ENCODE measurements around the gene SEPTIN8. TPM values are rescaled to one million over a fixed set of nuclear protein-coding genes. Genes with fewer than 3 reads are reported as not detected.

Gene SEPTIN8
- total and polyA plus RNA-seq, 10 of the 15 experiments (the other 5 are each of a cell fraction or from before 2014, with no cell fraction given): 6.1 to 96.1 (median 29.4) TPM

DNA sequence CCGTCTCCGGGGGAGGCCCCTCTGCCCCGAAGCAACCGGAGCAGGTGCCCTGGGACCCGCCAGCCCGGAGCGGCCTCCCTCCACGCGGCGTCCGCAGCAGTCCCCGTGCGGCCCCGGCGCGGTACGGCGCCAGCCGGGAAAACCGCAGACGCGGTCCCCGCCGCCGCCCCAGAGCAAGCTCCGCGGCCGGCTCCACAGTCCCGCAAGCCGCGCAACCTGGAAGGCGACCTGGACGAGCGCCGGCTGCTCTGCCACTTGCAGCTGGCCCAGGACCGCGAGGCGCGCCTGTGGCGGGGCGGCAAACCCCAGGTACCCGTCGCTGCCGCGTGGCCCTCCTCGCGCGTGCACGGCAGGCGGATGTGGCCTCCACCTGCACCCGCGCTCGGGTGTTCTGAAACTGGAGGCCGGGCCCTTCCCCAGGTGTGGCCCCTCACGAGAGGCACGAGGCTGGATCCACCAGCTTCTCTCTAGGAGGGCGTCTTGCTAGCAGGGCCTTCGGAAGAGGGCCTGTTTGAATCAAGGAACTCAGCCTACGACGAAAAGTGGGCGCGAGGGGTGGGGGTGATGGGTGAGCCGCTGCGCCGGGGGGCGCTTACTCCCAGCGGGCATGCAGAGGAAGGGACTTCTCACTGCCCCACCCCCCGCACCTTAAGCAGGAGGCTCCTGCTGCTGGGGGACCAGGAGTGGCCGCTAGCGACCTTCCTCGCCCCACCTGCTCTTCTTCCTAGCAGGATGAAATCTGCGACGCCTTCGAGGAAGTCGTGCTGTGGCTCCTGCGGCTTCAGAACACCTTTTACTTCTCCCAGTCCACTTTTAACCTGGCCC, 29.2 kb downstream of the SEPTIN8 start (continued):
- TF ChIP-seq ATF7 (IDR thresholded peaks at IDR 0.05; ENCODE audit: low read depth): no peak
- TF ChIP-seq SPI1 (IDR thresholded peaks at IDR 0.05; ENCODE audit: borderline replicate concordance, insufficient read depth, low read depth, low read length): no peak
- TF ChIP-seq RB1 (IDR thresholded peaks at IDR 0.05; ENCODE audit: borderline replicate concordance): no peak

GRCh38 chr5:132746954-132747615, 30.0 kb downstream of the SEPTIN8 start, which contains the start of gene CCNI2:
Gene CCNI2 (plus strand): TSS chr5:132747426. CDS start chr5:132747496, 70 bp downstream.
- Histone ChIP-seq H3K9ac (ENCODE audit: control insufficient read depth, insufficient read depth, low read length) (peak within 1 kb of the TSS; percentile 53), H3K79me2 (ENCODE audit: control insufficient read depth, insufficient read depth, low read length) (no peaks in the 10 kb centered on the region; the same call in 1 of the 2 replicates), H3K36me3 (ENCODE audit: control insufficient read depth in 2 of 2, insufficient read depth in 2 of 2, low read length in 1 of 2) (no peaks in the 10 kb centered on the region), H3K4me2 (ENCODE audit: control insufficient read depth, insufficient read depth) (peak within 1 kb of the TSS; percentile 99), H2AFZ (ENCODE audit: control insufficient read depth, low read depth, low read length) (peak within 1 kb of the TSS; percentile 89), H3K9me3 (replicated peaks; ENCODE audit: control insufficient read depth, insufficient read depth, low read length) (no peaks in the 10 kb centered on the region; the same call in 2 of the 3 replicates), H3K4me1 (ENCODE audit: control insufficient read depth, insufficient read depth, low read length) (peaks cover 23% of the 10 kb centered on the region), H3K27me3 (replicated peaks in 1 of 2; ENCODE audit: control insufficient read depth in 2 of 2, insufficient read depth in 2 of 2, low read length in 1 of 2) (no peaks in the 10 kb centered on the region), H4K20me1 (ENCODE audit: control insufficient read depth, insufficient read depth) (no peaks in the 10 kb centered on the region), H3K27ac (ENCODE audit: control insufficient read depth, insufficient read depth) (no peak within 1 kb of the TSS), H3K4me3 (peak within 1 kb of the TSS; percentile 72)
- DNase-seq (ENCODE audit: low read depth, low spot score) (no peak), FAIRE-seq (no peak), ATAC-seq (peak; percentile 71)
- ChIA-PET CTCF (interaction anchor here (0.7 to 5.5 kb wide), 22 partner anchors 8 to 239 kb away, joined by 3 to 54 read pairs (median 4); partner anchors contain the start of gene KIF3A), POLR2A (interaction anchor here (0.7 to 6.6 kb wide), 11 partner anchors 10 to 221 kb away, joined by 3 to 40 read pairs (median 4); partner anchors contain the start of genes AFF4, KIF3A, RAD50 and SEPTIN8), RAD21 (ENCODE audit: unreplicated experiment) (interaction anchor here (0.9 to 10.5 kb wide), 18 partner anchors 10 to 242 kb away, joined by 3 to 127 read pairs (median 5); partner anchors contain the start of genes IL13, KIF3A, SEPTIN8 and SOWAHA), SMC1A (ENCODE audit: uncharacterized antibody, unreplicated experiment) (interaction anchor here (0.6 to 11.1 kb wide), 19 partner anchors 7 to 226 kb away, joined by 3 to 88 read pairs (median 5); partner anchors contain the start of genes IL4, KIF3A and SEPTIN8)
- in situ Hi-C loops (cut with MboI): no loop called here
- BruUV-seq (replicated peaks): no TSS peak
- WGBS (ENCODE audit: insufficient coverage, insufficient replicate concordance, low lambda C conversion rate, missing lambda C conversion rate): 4% methylated on average over 57 of the region's 59 CpGs
- intact Hi-C loops (cut with micrococcal nuclease; ENCODE audit: unreplicated experiment): no loop called here
- TF ChIP-seq POLR2A (IDR thresholded peaks at IDR 0.05; ENCODE audit: low read depth, low read length): peak; percentile 67
- TF ChIP-seq NKRF (conservative IDR thresholded peaks at IDR 0.05): 0 out of 2 replicates have a peak, but pooled peaks have one; percentile 12
- no peak for TF ChIP-seq ZBTB40 (IDR thresholded peaks at IDR 0.05; ENCODE audit: borderline replicate concordance)
- peak in 1 of 2 experiments; percentile 13; a peak in 1 of 3 replicates for TF ChIP-seq EGR1 (IDR thresholded peaks at IDR 0.05; ENCODE audit: borderline replicate concordance in 1 of 2, low read depth in 2 of 2, low read length in 2 of 2)
- TF ChIP-seq ATF7 (IDR thresholded peaks at IDR 0.05; ENCODE audit: low read depth): peak; percentile 59
- TF ChIP-seq CREM (IDR thresholded peaks at IDR 0.05; ENCODE audit: low read depth): no peak
- no peak for TF ChIP-seq RFX5 (IDR thresholded peaks at IDR 0.05; ENCODE audit: low read depth, low read length)
- TF ChIP-seq, protein P1, sequence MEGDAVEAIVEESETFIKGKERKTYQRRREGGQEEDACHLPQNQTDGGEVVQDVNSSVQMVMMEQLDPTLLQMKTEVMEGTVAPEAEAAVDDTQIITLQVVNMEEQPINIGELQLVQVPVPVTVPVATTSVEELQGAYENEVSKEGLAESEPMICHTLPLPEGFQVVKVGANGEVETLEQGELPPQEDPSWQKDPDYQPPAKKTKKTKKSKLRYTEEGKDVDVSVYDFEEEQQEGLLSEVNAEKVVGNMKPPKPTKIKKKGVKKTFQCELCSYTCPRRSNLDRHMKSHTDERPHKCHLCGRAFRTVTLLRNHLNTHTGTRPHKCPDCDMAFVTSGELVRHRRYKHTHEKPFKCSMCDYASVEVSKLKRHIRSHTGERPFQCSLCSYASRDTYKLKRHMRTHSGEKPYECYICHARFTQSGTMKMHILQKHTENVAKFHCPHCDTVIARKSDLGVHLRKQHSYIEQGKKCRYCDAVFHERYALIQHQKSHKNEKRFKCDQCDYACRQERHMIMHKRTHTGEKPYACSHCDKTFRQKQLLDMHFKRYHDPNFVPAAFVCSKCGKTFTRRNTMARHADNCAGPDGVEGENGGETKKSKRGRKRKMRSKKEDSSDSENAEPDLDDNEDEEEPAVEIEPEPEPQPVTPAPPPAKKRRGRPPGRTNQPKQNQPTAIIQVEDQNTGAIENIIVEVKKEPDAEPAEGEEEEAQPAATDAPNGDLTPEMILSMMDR (IDR thresholded peaks at IDR 0.05 in 2 of 3, conservative IDR thresholded peaks at IDR 0.05 in 1 of 3; ENCODE audit: control insufficient read depth in 2 of 3, extremely low read depth in 1 of 3, insufficient read depth in 1 of 3, low read depth in 3 of 3, low read length in 3 of 3): peak; percentile 47 to 56 (median 53)
- no peak for TF ChIP-seq FOXK2 (IDR thresholded peaks at IDR 0.05)

Measured in GM12878 (cell line).